GM12891 (cell line): Measurements from ENCODE around the gene LRP6.

Source experiments
- POLR2A ChIP-seq: IDR thresholded peaks from 2 replicates; pipeline ENCODE4 v1.6.1; 2011; ENCODE audit warnings: low read depth, low read length, control low read depth
- POLR2AphosphoS5 ChIP-seq: IDR thresholded peaks from 2 replicates; pipeline ENCODE4 v1.6.1; 2011; ENCODE audit warnings: low read depth, low read length, control low read depth
- TAF1 ChIP-seq: IDR thresholded peaks from 2 replicates; pipeline ENCODE4 v1.6.1; 2011; ENCODE audit warnings: low read depth, low read length, control low read depth

GRCh38 chr12:12166751-12167150 is 100.1 kb downstream of the LRP6 start:
- TF ChIP-seq TAF1 (no peak), POLR2AphosphoS5 (no peak), POLR2A (no peak)
